ENCODE results near the gene COMT.

The COMT gene

DNA sequence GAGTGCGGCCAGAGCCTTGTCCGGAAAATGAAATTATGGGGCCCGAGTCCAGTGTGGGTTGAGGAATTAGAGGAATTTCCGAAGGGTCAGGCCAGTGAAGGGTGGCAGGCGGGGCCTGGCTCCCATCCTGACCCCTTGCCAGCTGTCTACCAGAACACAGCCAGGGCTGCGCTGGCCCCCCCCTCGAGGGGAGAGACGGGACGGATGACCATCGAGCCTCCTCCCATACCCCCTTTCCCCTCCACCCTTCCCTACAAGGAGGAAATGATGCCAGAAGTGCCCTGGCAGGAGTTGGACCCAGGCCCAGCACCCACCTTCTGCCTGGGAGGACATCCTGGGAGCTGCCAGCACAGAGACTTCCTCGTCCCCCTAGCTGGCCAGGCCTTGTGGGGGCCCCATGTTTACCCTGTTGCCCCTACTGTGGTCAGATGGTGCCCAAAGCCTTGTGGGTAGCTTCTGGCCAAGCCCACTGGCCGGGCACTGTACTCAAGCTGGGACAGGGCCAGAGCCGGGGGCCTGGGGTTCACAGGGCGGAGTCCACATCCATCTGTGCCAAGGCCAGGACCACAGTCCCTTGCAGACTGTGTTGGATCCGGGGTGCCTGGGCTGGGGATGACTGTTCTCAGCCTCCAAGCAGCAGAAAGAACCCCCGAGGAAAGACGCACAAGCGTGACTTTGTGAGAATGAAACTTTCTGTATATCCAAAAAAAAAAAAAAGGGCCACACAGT is 54.2 kb downstream of the COMT start:
- DNase-seq (ENCODE audit: low read depth): no peak

DNA sequence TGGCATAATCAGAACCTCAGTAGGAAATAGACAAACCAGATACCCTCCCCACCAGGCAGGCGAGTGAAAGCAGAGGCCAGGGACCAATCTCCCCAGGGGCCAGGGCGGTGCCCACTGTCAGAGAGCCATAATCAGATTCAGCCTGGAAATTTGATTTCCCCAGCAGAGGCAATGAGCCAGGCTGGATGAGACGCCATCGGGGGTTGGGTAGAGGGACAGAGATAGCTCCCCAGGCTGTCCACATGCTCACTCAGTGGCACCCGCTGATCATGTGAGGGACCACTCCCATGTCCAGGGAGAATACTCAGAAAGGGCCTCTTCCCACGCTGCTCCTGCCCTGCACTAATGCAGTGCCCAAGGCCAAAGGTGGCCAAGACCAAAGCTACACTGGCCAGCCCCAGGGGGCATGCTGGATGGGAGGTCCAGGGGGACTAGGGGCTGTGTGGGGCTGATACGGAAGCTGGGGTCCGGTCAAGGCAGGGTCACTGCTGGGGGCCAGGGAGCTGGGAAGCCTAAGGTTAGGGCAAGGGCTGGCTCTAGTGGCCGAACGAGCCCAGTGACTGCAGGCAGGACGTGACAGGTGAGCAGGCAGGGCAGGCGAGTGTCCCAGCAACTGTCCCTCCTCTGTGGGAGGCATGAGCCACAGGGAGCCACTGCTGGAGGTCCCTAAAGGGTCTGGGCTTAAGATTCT is 55.3 kb downstream of the COMT start:
- DNase-seq (ENCODE audit: low read depth): no peak

DNA sequence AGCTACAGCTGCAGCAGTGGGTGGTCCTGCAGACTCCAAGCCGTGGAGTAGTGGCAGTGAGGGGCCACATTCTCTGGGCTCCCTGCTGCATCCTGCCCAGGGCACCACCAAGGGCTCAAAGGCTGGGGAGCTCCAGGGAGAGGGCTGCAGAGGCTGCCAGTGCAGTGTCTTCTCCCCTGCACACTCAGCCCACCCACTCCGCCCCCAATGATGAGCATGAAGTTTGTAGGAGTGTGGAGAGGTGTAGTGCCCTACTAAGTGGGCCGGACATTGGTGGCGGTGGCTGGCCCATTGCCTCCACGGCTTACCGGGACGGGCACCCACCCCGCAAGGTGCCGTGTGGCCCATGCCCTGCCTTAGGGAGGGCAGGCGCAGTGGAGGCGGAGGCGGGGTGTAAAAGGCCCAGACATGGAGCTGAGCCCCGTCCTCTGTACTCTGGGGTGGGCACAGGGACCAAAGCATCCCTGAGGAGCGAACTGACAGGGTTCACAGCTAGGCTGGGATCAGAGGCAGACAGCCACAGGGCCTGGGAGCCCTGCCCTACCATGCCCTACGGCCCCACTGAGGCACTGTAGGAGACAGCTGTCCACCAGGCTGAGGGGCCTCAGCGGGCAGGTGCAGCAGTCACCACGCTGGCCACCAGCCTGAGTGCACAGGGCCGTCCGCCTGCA is 56.1 kb downstream of the COMT start:
- no peak for DNase-seq (ENCODE audit: low read depth)

DNA sequence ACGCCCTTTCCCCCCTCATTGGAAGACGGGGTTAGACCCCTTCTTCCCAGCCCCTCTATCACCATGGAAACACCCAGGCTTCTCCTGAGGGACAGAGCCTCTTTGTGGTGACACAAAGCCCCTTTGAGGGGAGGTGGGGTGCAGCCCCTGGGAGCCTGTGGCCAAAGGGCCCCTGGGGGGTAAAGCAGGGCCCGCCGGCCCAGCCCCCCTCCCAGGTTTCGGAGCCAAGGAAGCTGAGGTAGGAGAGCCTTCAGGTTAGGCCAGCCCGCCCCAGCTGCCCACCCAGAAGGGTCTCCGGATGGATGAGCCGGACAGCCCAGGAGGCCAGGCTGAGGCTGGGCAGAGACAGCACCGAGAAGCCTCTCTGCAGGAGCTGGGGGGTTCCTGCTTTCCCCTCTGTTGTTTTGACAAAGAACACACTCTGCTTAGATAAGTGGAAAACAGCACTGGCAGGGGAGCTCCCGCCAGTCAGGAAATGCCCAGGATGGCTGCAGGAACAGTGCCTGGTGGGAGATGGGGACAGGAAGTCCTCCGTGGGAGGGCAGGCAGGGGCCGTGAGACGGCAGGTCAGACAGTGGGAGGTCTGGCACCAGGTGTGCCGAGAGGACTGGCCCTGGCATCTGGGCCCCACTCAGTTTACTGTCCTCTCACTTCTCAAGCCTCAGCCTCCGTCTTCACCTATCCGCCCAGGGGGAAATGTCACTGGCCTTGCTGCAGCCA is 56.8 kb downstream of the COMT start:
- DNase-seq (ENCODE audit: low read depth): no peak

DNA sequence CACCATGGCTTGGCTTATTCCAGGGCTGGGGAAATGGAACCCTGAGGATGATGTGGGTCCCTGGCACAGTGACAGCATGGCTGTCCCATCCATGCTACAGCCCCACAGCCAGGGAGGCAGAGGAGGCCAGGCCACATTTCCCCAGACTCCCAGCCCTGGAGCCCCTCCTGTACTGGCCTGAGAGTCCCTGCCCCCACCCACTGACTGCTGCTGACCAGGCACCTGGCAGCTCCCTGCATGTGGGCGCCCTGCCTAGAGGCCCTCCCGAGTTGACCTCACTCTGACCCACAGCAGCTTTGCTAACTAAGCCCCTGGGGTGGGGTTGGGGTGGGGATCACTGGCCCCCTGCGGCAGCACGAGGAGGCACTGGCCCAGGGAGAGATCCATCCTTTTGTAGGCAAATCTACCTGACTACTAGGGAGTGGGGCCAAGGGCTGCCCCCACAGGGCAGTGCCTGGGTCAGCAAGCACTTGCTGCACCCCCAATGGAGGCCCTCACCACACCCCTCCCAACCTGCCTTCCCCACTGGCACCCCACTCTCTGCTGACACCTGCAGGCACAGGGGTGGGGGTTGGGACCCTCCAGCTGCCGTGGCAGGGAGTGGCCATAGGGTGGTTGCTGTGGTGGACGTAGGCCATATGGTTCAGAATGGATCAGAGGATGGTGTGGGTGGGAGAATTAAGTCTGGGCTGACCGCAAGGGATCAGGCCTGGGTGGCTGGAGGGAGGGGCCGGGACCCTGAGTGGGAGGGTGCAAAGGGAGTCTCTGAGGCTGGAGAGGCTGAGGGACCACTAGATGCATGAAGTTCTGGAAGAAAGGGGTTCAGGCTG is 57.6 kb downstream of the COMT start:
- DNase-seq (ENCODE audit: low read depth): no peak

DNA sequence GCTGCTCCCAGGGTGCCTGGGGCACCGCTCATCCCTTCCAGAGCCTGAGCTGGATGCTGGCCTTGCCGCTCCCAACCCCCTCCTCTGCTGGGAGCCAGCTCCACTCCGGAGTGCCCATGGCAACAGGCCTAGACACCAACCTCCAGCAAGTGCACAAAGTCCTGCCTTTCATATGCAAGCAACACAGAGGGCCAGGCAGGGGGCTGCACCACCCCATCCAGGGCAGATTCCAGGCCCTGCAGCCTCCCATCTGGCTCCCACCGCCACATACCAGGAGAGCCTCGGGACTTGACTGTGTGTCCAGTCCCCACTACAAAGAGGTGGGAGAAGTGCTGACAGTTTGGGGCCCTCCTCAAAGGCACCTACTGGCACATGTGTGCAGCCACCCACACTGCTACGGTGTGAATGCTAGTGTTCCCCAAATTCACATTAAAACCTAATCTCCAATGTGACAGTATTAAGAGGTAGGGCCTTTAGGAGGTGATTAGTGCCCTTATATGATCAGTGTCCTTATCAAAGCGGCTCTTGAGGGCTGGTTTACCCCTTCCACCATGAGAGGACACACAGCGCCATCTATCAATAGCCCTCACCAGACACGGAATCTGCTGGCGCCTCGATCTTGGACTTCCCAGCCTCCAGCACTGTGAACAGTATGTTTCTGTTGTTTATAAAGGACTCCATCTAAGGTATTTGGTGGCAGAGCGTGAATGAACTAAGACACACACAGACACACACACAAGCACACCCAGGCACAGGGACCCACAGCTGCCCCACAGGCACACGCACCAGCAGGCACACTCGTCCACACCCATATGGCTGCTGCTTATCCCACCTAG is 58.9 kb downstream of the COMT start:
- DNase-seq (ENCODE audit: low read depth): no peak

DNA sequence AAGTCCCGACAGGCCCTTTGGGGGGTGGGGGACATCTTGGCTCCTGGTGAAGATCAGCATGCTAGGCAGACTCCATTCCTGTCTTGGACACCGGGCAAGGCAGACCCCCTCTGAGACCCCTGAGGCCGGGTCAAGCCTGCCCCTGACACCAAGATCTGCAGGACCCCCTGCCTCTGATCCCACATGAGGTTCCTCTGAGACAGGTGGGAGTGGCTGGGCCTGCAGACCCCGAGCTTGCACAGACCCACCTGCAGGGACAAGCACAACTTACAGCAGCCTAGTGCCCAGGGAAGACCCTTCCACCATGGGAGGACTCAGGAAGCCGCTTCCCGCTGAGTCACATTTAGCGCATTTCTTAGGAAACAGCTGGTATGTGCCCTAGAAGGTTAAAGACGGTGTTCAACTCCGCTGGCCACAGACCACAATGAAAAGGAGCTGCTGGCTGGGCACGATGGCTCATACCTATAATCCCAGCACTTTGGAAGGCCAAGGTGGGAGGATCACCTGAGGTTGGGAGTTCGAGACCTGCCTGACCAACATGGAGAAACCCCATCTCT is 59.6 kb downstream of the COMT start:
- DNase-seq (ENCODE audit: low read depth): no peak

DNA sequence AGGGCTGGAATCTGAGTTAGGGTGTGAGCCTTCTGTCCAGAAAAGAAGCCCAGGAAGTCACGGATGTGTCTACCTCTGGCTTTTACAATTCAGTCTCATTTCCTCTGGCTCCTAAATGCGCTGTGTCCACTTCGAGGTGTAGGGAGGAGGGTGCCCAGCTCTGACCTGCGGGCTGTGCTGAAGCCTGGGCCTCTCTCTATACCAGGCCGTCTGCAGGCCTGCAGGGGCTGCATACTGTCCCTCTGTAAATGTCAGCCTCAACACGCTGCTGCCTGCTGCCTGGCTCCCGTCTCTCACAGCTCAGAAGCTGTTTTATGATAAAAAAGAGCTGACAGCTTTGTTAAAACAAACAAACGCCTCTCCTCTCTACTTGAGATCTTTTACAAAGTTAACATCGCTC is 60.6 kb downstream of the COMT start:
- no peak for DNase-seq (ENCODE audit: low read depth)

DNA sequence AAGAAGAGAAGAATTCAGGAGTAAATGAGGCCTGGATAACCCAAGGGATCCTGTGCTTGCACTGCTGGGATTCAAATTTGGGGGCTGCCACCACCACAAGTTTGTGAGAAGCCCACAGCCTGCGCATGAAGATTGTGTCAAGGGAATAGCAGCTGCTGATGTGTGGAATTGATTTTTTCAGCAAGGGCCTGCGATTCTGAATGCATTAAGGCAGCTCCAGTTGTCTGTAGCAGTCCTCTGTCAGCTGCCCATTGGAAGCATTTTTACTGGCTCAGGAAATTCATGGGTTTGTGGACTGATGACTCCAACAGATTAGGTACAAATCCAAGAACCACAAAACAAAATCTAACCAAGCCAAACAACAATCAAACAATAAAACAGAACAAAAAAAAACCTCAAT is 61.1 kb downstream of the COMT start:
- no peak for DNase-seq (ENCODE audit: low read depth)

DNA sequence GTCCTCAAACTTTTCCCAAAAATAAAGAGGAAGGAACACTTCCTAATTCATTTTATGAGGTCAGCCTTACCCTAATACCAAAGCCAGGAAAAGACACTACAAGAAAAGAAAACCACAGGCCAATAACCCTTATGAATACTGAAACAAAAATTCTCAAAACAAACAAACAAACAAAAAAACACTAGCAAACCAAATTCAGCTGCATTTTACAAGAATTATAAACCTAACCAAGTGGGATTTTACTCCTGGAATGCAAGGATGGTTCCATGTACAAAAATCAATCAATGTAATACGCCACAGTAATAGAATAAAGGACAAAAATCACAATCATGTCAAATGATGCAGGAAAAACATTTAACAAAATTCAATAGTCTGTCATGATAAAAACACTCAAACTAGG is 61.7 kb downstream of the COMT start:
- DNase-seq (ENCODE audit: low read depth): no peak

DNA sequence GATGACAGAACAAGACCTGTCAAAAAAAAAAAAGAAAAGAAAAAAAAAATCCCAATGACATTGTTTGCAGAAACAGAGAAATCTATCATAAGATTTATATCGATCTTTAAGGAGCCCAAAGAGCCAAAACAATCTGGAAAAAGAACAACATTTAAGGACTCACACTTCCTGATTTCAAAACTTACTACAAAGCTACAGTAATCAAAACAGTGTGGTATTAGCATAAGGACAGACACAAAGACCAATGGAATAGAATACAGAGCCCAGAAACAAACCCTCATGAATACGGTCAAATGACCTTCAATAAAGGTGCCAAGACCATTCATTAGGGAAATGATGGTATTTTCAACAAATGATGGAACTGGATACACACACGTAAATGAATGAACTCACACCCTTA is 62.9 kb downstream of the COMT start:
- DNase-seq (ENCODE audit: low read depth): no peak

DNA sequence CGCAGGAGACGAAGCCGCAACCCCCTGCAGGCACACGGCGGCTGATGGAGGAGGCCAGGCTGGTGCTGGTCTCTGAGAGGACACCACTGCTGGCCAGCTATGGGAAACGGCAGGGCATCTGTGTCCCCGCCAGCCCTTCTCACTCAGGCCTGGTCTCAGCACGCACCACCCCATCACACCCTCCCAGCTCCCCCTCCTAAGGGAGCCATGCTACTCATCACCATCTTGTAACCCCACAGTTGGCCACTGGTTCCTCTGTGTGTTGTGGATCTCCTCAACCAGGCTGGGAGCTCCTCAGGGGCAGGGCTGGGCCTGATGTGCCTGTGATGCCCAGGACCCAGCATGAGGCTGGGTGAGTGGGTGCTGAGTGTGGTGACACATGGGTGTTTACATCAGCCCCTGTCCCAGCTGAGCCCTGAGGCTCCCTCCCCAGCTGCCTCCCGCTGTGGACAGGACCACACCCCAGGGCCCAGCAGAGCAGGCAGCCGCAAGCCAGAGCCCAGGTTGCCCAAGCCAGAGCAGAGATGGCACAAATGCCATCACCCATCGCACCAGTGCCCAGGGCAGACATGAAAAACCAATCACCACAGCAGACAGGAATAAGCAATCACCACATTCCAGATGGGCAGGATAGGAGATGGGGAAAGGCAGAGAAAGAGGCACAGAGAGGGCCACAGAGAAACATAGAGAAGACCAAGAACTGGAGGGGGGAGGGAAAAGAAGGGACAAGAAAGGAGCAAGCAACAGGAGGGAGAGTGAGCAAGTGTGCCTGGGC is 66.8 kb downstream of the COMT start:
- no peak for DNase-seq (ENCODE audit: low read depth)

DNA sequence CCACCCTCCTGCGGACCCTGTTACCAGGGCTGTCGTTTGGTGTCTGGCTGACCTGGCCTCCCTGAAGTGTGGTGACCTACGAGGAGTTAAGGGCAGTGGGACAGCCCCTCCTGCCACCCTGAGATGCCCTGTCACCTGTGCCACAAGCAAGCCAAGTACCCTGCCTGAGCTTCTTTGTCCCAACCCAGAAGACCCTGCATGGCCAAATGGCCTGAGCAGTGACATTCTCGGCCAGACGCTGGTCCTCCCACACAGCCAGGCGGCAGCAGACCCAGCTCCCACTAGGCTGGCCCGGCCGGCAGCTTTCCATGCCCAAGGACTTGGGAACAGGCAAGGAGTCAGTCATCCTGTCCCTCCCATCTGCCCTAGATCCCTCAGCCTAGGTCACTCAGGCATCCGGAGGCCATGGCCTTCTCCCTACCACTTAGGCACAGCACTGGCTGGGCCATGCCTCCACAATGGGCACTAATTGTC is 67.5 kb downstream of the COMT start:
- DNase-seq (ENCODE audit: low read depth): no peak

DNA sequence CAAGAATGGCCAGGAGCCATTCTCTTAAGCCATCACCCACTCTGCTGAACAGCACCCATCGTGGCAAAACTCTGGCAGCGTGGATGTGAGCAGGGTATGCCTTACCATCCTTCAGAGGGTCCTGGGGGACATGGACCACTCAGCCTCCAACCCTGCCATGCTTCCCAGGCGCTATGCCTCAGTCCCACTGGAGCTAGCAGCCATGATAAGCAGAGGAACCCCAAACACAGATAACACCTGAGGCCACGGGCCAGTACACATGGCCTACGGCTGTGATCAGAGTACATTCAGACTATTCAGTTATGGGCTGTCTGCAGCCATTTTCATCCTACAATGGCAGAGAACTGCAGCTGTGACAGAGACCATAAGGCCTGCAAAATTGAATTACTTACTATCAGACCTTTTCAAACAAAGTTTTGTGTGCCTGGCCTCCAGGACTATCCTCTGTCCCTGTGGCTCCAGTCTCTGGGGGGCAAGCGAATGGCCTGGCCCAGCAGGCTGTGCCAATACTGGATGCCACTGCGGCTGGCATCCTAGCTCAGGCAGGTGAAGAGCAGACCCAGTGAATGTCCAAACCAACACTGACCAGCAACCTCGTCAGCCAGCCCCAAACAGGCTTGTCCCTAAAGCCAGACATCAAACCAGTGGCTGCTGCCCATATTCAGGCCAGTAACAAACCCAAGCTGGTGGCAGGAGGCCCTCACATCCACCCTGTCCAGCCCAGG is 68.2 kb downstream of the COMT start:
- no peak for DNase-seq (ENCODE audit: low read depth)

DNA sequence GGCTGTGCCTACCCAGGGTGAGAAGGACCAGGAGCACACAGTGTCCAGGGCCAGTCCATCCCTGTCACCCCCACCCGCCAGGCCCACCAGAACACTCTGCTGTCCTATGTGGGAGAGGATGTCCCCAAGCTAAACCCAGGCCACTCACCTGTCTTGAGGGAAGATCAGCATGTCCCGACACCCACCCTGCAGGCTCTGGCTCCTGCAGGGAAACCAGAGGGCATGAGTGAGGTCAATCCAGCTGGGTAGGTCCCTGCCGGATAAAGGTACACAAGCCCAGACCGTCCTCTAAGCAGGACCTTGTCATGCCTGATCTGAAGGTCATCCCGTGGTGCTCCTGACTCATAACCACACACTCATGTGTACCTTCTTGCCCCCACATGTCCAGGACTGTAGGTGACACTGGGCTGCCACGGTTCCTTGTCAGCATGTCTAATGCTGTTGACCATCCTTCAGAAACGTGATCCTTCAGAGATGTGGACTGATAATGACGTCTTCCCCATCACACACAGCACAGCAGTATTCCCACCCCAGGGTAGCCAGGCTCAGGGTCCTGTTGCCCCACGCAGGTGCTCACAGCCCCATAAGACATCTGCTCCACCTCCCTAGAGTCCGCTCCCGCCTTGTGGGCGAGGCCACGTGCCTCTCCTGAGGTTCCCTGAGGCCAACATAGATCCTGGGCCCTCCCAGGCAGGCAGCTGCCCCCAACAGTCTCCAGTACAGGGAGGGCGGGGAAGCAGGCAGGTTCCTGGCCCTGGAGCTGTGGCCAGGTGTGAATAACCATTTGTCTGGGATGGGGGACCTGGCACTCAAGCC is 68.9 kb downstream of the COMT start:
- no peak for DNase-seq (ENCODE audit: low read depth)

DNA sequence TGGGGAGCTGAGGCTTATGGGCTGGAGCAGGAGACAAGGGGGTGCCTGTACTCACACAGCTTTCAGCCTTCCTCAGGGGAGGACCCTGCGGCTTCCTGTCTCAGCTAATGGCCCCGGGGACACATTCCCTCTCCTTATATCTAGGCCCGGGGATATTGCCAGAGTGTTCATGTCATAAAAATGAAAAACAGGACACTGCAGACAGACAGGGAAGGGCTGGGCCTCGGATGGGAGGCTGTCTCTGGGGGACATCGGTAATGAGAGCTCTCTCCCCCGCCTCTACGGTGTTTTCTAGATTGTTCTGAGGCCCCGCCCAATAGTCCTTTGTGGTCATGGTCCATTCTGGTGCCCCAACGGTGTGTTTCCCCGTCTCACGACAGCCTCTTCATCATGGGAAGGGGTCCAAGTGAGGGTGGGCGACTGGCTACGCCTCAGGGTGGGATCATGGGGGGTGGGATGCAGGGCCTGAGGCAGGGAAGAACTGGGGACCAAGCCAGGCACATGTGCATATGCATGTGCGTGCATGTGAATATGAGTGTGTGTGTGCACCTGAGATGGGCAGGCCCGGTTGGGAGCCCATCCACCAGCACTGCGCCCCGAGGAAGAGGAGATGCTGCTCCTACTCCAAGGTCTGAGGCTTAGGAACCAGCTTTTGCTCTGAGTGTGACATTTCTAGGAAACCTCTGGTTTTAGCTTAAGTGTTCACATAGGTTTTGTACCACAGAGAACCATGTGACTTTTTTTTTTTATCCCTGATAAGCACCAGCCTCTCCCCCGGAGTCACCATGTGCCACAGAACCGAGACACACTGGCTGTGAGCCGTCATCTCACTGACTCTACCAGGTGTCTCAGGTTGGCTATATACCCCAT is 69.8 kb downstream of the COMT start:
- no peak for DNase-seq (ENCODE audit: low read depth)

Data from stimulated activated CD8-positive, alpha-beta memory T cell treated with anti-CD3 and anti-CD28 coated beads, Interleukin-15, amount 100 ng/mL, for 24 hours (primary cell).